Skeletal muscle tissue (tissue), 4 donors: ENCODE results near the gene ARHGAP31. TPM values are rescaled to one million over a fixed set of nuclear protein-coding genes. Genes with fewer than 3 reads are reported as not detected.
"Not testable (repeated sequence)": the region's sequence is repeated elsewhere in the genome, so short reads cannot be mapped to it uniquely, and the experiment has no call there.

Experiments
- H3K27ac ChIP-seq: one replicate; pipeline ENCODE4 v1.7.0; 2013; ENCODE audit warnings: mild to moderate bottlenecking, low read depth, low read length, inconsistent platforms
- H3K27me3 ChIP-seq, 3 donors: one replicate each; pipeline ENCODE4 v1.7.0; 2013; ENCODE audit warnings: low read length in 3 of 3; ENCODE audit not compliant: control insufficient read depth in 3 of 3, insufficient read depth in 3 of 3
- H3K36me3 ChIP-seq, 3 donors: one replicate each; pipeline ENCODE4 v1.7.0; 2013; ENCODE audit warnings: low read length in 3 of 3; ENCODE audit not compliant: control insufficient read depth in 3 of 3, insufficient read depth in 3 of 3
- H3K4me1 ChIP-seq, 3 donors: one replicate each; pipeline ENCODE4 v1.7.0; 2013; ENCODE audit warnings: low read length in 3 of 3, mild to moderate bottlenecking in 3 of 3; ENCODE audit not compliant: control insufficient read depth in 3 of 3, insufficient read depth in 3 of 3
- H3K4me3 ChIP-seq, 3 donors: one replicate each; pipeline ENCODE4 v1.7.0; 2013; ENCODE audit warnings: low read length in 3 of 3
- H3K9ac ChIP-seq, 3 donors: one replicate each; pipeline ENCODE4 v1.7.0; 2013; ENCODE audit warnings: low read length in 3 of 3, mild to moderate bottlenecking in 3 of 3, moderate library complexity in 2 of 3, low read depth in 1 of 3
- H3K9me3 ChIP-seq, 3 donors: one replicate each; pipeline ENCODE4 v1.7.0; 2013; ENCODE audit warnings: low read length in 3 of 3; ENCODE audit not compliant: control insufficient read depth in 3 of 3
- total RNA-seq: library from RNA; depleted of rRNA; stranded (reverse); fragments of >200 nt; gene quantifications from one replicate; pipeline ENCODE4 v1.2.3, GENCODE V29; 2014
- donor health status: Osteomylitis.

ARHGAP31 gene
- total RNA-seq, 1 donor from 2014 or later: 9.4 TPM

GRCh38 chr3:119330858-119331257 lies 36.7 kb downstream of the ARHGAP31 start:
- H3K27me3 ChIP-seq: no peaks in the 10 kb centered on the region
- H3K4me1 ChIP-seq: peaks cover 11 to 12% (median 12%) of the 10 kb centered on the region in 3 donors
- no peaks in the 10 kb centered on the region for H3K36me3 ChIP-seq
- H3K9ac ChIP-seq: no peak overlapping the region
- H3K4me3 ChIP-seq: no peak overlapping the region
- no peaks in the 10 kb centered on the region for H3K9me3 ChIP-seq
- no peak overlapping the region for H3K27ac ChIP-seq

GRCh38 chr3:119331661-119332060 lies 37.5 kb downstream of the ARHGAP31 start:
- H3K4me1 ChIP-seq: peaks cover 11 to 12% (median 12%) of the 10 kb centered on the region in 3 donors
- no peak overlapping the region for H3K27ac ChIP-seq
- no peaks in the 10 kb centered on the region for H3K27me3 ChIP-seq
- no peak overlapping the region for H3K4me3 ChIP-seq
- no peaks in the 10 kb centered on the region for H3K36me3 ChIP-seq
- no peak overlapping the region for H3K9ac ChIP-seq
- H3K9me3 ChIP-seq: no peaks in the 10 kb centered on the region

- no peak overlapping the region for H3K4me3 ChIP-seq
- peaks cover 11 to 12% (median 12%) of the 10 kb centered on the region in 3 donors for H3K4me1 ChIP-seq
- H3K27ac ChIP-seq: no peak overlapping the region
Observed at GRCh38 chr3:119333773-119334509, 39.8 kb downstream of the ARHGAP31 start.

GRCh38 chr3:119336823-119337222 lies 42.6 kb downstream of the ARHGAP31 start:
- no peak overlapping the region for H3K9ac ChIP-seq
- no peaks in the 10 kb centered on the region for H3K9me3 ChIP-seq
- H3K36me3 ChIP-seq: no peaks in the 10 kb centered on the region
- no peak overlapping the region for H3K27ac ChIP-seq
- peaks cover 10 to 12% (median 11%) of the 10 kb centered on the region in 3 donors for H3K4me1 ChIP-seq
- H3K27me3 ChIP-seq: no peaks in the 10 kb centered on the region
- H3K4me3 ChIP-seq: no peak overlapping the region

More at GRCh38 chr3:119333773-119334509, 39.8 kb downstream of the ARHGAP31 start:
- peak overlapping the region in 1 of 3 donors; percentile 16 for H3K9ac ChIP-seq
- H3K36me3 ChIP-seq: no peaks in the 10 kb centered on the region
- no peaks in the 10 kb centered on the region for H3K9me3 ChIP-seq
- H3K27me3 ChIP-seq: no peaks in the 10 kb centered on the region

GRCh38 chr3:119337407-119337806 lies 43.2 kb downstream of the ARHGAP31 start:
- not testable (repeated sequence) for H3K4me3 ChIP-seq, H3K27ac ChIP-seq, H3K9ac ChIP-seq, H3K9me3 ChIP-seq, H3K36me3 ChIP-seq, H3K27me3 ChIP-seq
- H3K4me1 ChIP-seq: peaks cover 10 to 11% (median 11%) of the 10 kb centered on the region in 3 donors

DNA sequence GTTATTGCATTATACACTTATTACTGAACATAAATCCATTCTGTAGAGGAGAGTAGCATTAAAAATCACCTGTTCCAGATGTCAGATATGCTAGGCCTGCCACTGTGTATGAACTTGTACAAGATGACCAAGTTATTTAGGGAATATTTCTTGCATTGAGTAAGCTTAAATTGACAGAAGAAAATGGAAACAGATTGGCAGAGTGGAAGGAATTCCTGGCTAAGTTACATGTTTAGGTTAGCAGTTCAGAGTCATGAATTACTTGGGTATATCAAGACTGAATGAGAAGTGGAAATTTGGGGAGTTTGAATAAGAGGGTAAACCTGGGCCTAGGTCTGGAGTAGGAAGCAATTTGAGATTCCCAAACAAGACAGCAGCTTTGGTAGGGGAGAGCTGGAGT lies 44.6 kb downstream of the ARHGAP31 start:
- H3K36me3 ChIP-seq: no peaks in the 10 kb centered on the region
- H3K4me3 ChIP-seq: no peak overlapping the region
- no peak overlapping the region for H3K27ac ChIP-seq
- H3K9ac ChIP-seq: no peak overlapping the region
- H3K4me1 ChIP-seq: peaks cover 4 to 9% (median 9%) of the 10 kb centered on the region in 3 donors
- no peaks in the 10 kb centered on the region for H3K27me3 ChIP-seq
- no peaks in the 10 kb centered on the region for H3K9me3 ChIP-seq

DNA sequence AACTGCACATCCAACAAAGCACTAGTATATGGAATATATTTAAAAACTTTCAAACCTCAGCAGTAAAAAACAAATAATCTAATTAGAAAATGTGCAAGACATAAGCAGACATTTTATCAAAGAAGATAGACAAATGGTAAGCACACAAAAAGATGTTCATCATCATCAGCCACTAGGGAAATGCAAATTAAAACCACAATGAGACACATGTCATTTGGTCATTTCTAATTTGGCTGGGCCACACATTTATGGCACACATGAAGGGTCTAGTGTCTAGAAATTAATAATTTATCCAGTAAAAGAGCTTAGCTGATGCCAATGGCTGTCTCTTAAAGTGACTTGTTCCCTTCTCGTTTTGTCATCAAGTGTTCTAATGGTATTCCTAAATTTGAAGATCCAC lies 45.8 kb downstream of the ARHGAP31 start:
- H3K4me1 ChIP-seq: no peaks in the 10 kb centered on the region
- H3K4me3 ChIP-seq: no peak overlapping the region

DNA sequence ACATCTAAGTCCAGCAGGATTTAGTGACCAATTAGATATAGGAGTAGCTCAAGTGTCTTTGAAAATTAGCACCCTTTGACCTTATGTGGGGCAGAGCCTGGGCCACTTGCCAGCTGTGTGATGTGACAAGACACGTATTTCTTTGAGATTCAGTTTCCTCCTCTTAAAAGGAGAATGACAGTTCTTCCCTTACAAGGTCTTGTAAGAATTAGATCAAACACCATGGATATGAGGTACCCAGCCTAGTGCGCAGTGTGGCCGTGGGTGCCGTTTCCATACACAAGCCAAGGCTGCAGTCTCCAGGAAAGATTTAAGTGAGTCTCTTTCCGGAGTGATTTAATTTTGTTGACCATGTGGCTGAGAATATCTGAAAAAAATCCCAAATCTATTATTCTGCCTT lies 46.3 kb downstream of the ARHGAP31 start:
- Histone ChIP-seq H3K4me3 (no peak overlapping the region), H3K9ac (no peak overlapping the region), H3K36me3 (no peaks in the 10 kb centered on the region), H3K27me3 (no peaks in the 10 kb centered on the region), H3K4me1 (peaks cover 0 to 1% (median 0%) of the 10 kb centered on the region in 3 donors), H3K9me3 (no peaks in the 10 kb centered on the region), H3K27ac (no peak overlapping the region)

More for the DNA sequence above, 45.8 kb downstream of the ARHGAP31 start:
- Histone ChIP-seq H3K9me3 (no peaks in the 10 kb centered on the region), H3K9ac (no peak overlapping the region), H3K27me3 (no peaks in the 10 kb centered on the region), H3K27ac (no peak overlapping the region), H3K36me3 (no peaks in the 10 kb centered on the region)

GRCh38 chr3:119342176-119342575 lies 48.0 kb downstream of the ARHGAP31 start:
- Histone ChIP-seq H3K36me3 (no peaks in the 10 kb centered on the region), H3K27me3 (no peaks in the 10 kb centered on the region), H3K9me3 (no peaks in the 10 kb centered on the region), H3K4me1 (peaks cover 0 to 2% (median 0%) of the 10 kb centered on the region in 3 donors), H3K9ac (no peak overlapping the region), H3K4me3 (no peak overlapping the region), H3K27ac (no peak overlapping the region)

DNA sequence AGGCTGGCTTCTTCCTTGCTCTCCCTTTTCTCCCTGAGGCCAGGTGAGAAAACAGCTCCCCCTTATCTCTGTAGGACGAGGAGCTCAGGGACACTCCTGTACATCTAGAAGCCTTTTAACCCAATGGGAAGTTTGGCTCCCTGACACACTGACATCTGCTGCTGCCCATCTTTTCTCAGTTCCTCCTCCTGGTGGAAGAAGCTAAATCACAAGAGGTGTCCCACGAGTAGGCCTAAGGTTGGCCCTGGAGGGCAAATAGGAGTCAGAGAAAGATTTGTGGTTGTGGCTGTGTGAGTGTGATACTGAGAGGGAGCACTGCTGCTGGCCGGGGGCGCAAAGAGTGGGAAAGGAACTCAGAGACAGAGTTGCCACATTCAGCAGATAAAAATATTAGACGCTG lies 49.5 kb downstream of the ARHGAP31 start:
- Histone ChIP-seq H3K9ac (no peak overlapping the region), H3K4me3 (no peak overlapping the region), H3K27me3 (no peaks in the 10 kb centered on the region), H3K9me3 (no peaks in the 10 kb centered on the region), H3K4me1 (peaks cover 0 to 3% (median 2%) of the 10 kb centered on the region in 3 donors), H3K36me3 (no peaks in the 10 kb centered on the region), H3K27ac (no peak overlapping the region)
